SIG-M5 (cell line): ENCODE results near the gene PLXNB2.
"Not testable (repeated sequence)": the region's sequence is repeated elsewhere in the genome, so short reads cannot be mapped to it uniquely, and the experiment has no call there.

Experiments
- DNase-seq: peaks from one replicate; lab custom pipeline; 2025; lab: John Stamatoyannopoulos, UW

The PLXNB2 gene

DNA sequence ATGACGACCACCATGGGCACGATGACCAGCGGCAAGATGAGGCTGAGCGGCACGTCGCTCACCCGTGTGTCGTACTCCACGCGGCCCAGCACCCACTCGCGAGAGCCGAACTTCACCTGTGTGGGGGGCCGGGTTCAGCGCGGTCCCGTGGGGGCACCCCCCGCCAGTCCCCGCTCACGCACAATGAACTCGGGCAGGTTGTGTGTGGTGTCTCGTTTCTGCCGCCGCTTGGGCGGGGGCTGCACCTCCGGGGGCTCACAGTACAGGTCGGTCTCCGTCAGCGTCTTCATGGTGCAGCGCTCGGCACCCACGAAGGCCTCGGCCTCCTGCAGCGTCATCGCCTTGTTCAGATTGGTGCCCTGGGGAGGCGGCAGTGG, 26.1 kb downstream of the PLXNB2 start:
- DNase-seq, result no peak

DNA sequence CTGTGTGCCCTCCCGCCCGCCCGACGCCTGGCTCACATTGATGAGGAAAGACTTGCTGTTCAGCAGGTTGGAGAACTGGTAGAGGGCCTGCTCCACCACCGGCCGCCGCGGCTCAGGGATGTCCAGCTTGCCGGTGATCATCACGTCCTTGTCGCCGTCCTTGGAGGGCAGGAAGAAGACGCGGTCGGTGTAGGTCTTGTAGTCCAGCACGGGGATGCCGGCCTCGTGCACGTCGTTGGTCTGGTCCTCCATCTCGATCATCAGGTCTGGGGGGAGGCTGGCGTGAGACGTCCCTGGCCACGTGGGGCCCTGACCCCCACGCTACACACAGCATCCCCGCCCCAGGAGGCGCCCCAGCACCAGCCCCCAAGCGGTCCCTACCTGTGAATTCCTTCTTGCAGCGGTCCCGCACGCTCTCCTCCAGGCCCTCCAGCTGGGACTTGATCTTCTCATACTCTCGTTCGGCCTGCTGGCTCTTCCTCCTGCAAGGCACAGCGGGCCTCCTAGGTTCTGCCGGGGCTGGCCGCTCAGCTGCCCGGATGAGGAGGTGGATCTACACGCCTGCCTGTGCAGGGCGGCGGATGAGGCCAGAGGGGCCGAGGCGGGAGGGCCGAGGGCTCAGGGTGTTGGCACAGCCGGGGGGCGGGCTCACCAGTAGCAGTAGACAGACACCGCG, 26.6 kb downstream of the PLXNB2 start:
- DNase-seq, result no peak

GRCh38 chr22:50280022-50280707, 27.3 kb downstream of the PLXNB2 start:
- no peak for DNase-seq

- no peak for DNase-seq
Observed at GRCh38 chr22:50278956-50279619, 28.4 kb downstream of the PLXNB2 start.

DNA sequence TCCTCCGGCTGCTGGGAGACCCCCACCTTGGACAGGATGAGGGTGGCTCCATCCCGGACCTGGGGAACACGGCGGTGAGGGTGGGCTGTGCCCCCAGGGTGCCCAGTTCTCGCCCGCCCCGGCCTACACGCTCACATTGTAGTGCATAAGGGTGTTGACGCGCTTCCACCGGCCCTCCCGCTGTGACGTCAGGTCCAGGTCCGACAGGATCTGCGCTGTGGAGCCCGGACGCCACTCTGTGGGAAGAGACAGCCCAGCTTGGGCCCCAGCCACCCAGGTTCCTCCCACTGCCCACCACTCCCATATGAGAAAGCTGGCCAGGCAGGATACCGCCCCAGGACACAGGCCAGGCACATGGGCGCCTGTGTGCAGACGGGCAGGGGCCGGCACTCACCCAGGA, 29.0 kb downstream of the PLXNB2 start:
- no peak for DNase-seq

DNA sequence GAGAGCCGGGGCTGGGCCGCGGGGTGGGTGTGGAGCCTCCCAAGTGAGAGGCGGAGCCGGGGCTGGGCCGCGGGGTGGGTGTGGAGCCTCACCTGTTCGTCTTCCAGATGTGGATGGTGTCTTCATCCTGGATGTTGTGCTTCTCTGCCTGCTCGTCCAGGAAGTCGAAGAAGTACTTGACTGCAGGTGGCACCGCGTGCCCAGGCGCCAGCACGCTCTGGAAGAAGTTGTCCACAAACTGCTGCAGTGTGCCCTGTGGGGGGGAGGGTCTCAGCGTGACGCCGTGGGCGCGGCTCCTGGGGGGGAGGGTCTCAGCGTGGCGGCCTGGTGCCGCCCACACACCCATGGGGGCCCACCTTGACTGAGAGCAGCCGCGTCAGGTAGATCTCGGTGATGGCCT, 29.7 kb downstream of the PLXNB2 start:
- DNase-seq, result no peak

GRCh38 chr22:50276143-50276542, 31.3 kb downstream of the PLXNB2 start:
- DNase-seq, result no peak

DNA sequence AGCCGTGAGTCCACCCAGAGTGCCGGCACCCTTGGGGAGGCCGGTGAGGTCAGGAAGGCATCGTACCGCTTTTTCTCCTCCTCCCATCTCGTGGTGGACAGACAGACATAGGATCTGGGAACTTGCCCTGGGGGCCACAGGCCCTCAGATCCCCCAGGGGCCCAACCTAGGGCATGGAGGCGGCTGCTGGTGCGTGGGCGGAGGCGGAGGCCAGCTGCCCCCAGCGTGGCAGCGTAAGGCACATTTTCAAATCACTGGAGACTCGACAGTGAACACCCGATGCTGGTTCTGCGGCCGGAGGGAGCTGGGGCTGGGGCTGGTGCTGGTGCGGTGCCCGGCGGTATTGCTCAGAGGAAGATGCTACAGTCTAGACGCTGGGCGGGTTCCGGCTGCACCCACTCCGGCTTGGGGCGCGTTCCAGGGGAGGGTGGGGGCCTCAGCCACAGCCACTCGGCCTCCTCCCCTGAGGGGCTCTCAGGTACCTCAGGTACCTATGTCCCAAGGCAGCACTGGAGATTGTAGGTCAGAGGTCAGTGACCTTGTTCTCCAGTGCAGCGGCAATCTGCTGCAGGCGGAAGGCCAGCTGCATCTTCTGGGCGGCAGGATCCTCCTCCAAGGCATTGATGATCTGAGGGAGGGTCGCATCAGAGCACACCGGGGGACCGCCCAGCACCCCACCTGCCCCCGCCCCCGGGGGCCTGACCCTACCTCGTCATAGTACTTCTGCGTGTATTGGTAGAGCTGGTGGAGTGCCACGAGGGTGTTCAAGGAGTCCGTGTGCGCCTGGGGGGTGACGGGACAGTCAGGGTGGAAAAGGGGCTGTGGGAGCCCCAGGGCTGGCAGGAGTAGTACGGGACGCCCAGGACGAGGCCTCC, 32.0 kb downstream of the PLXNB2 start:
- no peak for DNase-seq

GRCh38 chr22:50274771-50275170, 32.7 kb downstream of the PLXNB2 start:
- DNase-seq, result no peak

DNA sequence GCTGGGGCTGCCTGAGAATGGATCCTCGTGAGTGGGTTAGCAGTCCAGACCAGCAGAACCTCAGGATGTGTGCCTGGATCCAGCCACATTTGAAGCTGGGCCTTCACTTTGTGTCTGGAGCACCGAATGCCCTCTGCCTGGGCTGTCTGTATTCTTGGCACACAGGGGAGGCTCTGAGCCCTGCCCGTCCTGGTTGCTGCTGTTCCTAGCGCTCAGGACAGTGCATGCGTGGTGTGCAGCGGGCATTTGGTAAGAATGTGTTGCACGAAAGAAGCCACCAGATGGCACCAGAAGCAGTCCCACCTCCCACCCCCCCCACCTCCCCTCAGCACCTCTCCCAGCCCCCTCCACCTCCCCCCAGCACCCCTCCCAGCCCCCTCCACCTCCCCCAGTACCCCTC, 33.1 kb downstream of the PLXNB2 start:
- no peak for DNase-seq

GRCh38 chr22:50273781-50274180, 33.7 kb downstream of the PLXNB2 start:
- not testable (repeated sequence) for DNase-seq

DNA sequence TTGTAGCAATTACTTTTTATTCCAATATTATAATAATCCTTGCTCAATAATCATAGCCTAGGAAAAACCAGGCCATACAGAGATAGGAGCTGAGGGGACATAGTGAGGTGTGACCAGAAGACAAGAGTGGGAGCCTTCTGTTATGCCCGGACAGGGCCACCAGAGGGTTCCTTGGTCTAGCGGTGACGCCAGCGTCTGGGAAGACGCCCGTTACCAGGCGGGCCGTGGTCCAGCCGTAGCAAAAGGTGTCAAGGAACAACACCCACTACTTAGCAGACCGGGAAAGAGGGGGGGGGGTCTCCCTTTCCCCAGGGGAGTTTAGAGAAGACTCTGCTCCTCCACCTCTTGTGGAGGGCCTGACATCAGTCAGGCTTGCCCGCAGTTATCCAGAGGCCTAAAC, 34.1 kb downstream of the PLXNB2 start:
- DNase-seq, result not testable (repeated sequence)

- no peak for DNase-seq
Observed at GRCh38 chr22:50272044-50272802, 35.2 kb downstream of the PLXNB2 start.

DNA sequence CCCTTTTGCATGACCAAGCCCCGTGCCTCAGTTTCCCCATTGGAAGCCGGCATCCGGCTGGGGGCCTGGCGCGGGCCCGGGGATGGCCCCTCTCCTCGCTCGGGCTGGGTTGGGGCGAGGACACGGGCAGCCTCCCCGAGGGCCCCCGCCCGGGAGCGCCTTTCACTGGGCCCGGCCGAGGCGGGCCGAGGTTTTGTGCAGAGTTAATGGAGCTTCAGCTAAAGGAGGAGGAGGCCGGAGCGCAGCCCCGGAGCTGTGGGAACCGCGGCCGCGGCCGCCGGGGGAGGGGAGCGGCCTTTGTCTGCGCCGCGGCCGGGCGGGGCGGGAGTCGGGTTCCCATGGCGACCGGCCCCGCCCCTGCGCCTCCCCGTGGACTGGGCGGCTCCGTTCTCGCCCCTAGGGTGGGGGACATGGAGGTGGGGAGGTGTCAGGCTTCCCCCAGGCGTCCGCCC, 35.9 kb downstream of the PLXNB2 start:
- DNase-seq, result no peak

- no peak for DNase-seq
Observed at GRCh38 chr22:50270666-50271394, 36.6 kb downstream of the PLXNB2 start.

- DNase-seq, result no peak
Observed at GRCh38 chr22:50269970-50270665, 37.3 kb downstream of the PLXNB2 start, which contains the start of gene MAPK11. Gene MAPK11 (minus strand): TSS chr22:50270380. CDS start chr22:50270292, 88 bp downstream.

GRCh38 chr22:50269573-50269969, 37.9 kb downstream of the PLXNB2 start:
- DNase-seq, result no peak

DNA sequence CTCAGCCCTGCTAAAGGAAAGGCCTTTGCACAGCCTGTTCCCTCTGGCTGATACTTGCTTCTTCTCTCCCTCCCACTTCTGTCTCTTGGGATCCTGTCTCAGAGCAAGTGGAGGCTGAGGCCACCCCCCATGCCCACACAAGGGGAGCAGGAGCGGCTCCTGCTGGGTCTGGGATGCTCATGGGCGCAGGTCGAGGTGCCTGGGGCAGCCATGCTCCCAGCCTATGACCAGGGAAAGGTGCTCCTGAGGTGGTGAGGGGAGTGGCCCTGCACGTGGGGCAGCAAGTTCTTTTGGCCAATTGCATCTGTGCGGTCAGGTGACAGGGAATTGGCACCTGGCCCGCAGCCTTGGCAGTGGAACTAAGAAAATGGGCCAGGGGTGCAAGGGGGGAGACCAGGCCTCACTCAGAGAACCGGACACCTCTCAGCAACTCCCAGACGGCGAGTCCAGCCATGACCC, 38.8 kb downstream of the PLXNB2 start:
- DNase-seq, result no peak

GRCh38 chr22:50267591-50268390, 39.7 kb downstream of the PLXNB2 start:
- no peak for DNase-seq
